GM12801 (cell line): ENCODE results near the gene ERBIN.

Experiments used
- TF ChIP-seq, protein P1 (sequence below): IDR thresholded peaks from one replicate; pipeline ENCODE4 v1.5.1; 2011; ENCODE audit warnings: control low read depth; ENCODE audit not compliant: insufficient read length; ENCODE audit errors: extremely low read depth

ERBIN gene

DNA sequence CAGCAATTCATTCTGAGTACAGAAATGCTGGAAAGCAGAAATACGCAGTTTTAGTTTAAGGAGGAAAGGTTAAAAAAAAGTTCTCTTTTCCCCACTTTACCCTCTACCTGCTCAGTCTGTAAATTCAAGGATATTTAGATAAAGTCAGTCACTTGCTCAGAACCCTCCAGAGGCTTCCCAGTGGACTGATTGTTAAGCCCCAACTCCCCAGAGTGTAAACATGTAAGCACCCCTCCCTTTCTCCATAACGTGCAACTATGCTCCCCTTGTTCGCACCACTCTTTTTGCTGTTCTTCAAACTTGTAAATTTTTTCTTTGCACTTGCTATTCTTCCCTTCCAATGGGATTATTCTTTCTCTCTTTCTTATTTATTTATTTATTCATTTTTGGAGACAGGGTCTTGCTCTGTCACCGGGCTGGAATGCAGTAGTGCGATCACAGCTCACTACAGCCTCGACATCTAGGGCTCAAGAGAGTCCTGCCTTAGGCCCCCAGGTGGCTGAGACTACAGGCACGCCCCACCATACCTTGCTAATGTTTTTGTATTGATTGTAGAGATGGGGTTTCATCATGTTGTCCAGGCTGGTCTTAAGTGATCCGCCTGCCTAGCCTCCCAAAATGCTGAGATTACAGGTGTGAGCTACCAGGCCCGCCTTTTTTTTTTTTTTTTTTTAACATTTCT lies 32.5 kb upstream of the ERBIN start:
- TF ChIP-seq, protein P1, sequence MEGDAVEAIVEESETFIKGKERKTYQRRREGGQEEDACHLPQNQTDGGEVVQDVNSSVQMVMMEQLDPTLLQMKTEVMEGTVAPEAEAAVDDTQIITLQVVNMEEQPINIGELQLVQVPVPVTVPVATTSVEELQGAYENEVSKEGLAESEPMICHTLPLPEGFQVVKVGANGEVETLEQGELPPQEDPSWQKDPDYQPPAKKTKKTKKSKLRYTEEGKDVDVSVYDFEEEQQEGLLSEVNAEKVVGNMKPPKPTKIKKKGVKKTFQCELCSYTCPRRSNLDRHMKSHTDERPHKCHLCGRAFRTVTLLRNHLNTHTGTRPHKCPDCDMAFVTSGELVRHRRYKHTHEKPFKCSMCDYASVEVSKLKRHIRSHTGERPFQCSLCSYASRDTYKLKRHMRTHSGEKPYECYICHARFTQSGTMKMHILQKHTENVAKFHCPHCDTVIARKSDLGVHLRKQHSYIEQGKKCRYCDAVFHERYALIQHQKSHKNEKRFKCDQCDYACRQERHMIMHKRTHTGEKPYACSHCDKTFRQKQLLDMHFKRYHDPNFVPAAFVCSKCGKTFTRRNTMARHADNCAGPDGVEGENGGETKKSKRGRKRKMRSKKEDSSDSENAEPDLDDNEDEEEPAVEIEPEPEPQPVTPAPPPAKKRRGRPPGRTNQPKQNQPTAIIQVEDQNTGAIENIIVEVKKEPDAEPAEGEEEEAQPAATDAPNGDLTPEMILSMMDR: no peak

DNA sequence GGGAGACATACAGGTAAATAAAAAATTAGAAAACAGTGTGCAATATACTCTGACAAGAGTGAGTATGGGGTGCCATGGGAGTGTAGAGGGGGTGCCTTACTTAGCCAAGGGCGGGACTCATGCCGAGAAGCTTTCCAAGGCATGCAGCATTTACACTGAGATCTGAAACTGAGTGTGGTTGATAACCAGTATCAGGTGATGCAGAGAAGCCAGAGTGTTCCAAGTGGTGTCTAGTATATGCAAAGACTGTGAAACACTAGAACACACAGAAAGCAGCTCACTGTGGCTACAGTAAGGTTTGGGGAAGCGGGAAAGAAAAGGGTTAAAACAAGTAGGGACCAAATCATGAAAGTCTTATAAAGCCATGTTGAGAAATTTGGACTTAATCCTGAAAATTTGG lies 30.5 kb upstream of the ERBIN start:
- TF ChIP-seq, protein P1: no peak

DNA sequence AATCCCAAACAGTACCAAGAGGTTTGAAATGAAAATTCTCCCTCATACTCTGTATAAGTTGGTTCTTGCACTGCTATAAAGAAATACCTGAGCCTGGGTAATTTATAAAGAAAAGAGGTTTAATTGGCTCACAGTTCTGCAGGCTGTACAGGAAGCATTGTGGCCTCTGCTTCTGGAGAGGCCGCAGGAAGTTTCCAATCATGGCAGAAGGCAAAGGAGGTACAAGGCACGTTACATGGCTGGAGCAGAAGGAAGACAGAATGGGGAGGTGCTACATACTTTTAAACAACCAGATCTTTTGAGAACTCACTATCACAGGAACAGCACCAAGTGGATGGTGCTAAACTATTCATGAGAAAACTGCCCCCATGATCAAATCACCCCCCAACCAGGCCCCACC lies 25.6 kb upstream of the ERBIN start:
- TF ChIP-seq, protein P1: no peak

DNA sequence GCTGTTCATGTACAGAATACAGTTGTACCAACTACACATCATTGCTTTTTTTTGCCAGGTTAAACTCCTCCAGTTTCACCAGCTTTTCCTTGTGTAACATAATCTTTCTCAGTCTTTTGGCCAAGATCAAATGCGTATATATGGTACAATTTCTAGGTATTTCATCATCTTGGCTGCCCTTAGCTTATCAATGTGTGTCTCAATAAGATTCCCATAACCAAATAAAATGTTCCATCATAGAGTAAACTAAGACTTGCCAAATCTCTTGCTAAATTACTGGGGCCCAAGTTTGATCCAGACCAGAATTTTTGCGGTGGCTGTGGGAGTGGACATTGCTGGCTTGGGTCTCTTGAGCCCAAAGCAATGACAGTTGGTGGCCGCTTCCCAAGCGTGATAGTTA lies 24.3 kb upstream of the ERBIN start:
- TF ChIP-seq, protein P1: no peak

DNA sequence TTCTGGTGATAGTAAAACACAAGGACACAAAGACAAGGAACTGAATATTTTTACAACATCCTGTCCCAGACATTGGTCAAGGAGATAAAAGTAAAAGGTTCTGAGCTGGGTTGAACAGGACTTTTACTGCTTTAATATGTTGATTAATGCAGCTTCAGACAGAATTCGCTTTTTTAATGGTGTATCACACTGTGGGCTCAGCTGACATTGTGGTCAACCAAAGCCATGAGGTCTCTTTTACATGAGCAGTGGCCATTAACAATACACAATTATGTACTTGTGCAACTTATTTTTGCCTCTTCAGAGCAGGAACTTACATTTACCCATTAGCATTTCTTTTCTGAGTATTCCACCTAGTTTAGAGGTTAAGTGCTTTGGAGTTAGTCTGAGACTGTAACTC lies 22.8 kb upstream of the ERBIN start:
- TF ChIP-seq, protein P1: no peak

DNA sequence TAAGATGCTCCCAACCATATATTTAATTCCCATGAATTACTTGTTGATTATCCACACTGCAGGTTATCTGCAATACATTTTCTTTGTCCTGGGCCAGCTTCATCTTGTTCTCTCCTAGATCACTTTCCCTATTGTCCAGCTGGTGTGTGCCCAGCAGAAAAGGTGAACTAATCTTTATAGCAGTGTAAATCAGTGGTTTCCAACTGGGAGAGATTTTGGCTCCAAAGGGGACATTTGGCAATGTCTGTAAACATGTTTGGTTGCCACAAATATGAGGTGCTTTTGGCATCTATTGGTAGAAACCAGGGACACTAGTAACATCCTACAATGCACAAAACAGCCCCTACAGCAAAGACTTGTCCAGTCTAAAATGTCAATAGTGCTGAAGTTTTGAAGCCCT lies 20.1 kb upstream of the ERBIN start:
- TF ChIP-seq, protein P1: no peak

DNA sequence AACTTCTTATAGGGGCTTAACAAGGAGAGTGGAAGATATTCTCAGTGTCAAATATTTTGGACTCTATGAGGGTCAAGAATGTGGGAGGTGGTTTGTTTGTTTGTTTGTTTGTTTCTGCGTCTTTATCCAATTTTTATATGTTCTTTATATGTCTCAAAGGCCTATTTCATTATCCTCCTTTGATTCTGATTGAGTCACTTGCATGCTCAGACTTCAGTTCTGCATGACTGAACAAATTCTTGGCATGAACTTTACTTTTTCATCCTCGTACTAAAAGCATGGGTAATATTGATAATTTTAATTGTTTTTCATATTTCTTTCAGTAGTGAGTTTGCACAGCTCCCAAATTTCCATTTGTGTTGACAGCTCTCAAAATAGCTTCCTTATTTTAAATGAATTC lies 19.2 kb upstream of the ERBIN start:
- TF ChIP-seq, protein P1: no peak

DNA sequence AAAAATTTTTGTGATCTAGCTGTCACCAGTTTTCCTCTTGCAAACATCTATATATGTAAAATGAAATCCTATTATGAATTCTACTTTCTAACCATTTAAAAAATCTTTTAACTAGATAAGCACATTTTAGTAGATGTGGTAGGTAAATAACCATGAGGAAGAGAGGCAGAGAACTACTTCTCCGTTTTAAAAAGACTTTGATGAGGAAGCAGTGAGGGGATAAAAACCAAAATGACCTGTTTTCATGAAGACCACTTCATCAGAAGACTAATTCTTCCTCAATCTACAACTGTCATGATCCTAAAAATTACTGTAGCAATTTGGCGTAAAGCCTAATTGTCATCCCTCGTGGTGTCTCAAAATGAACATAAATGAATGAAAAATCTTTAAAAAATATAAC lies 15.7 kb upstream of the ERBIN start:
- TF ChIP-seq, protein P1: no peak
